HG03342 (cell line): ENCODE data around the gene YAE1.
"Not testable (repeated sequence)": the region's sequence is repeated elsewhere in the genome, so short reads cannot be mapped to it uniquely, and the experiment has no call there.

Experiments used
- ATAC-seq: cut with Tn5 transposase; IDR thresholded peaks from one replicate; pipeline ENCODE4 v1.9.1; 2021; ENCODE audit warnings: mild to moderate bottlenecking, moderate library complexity; ENCODE audit not compliant: unreplicated experiment

The YAE1 gene

GRCh38 chr7:39566023-39566921 is at the start of gene YAE1:
YAE1 (plus strand) TSS chr7:39566404; CDS start chr7:39566419, 15 bp downstream.
- peak; percentile 99 for ATAC-seq

GRCh38 chr7:39516498-39516897 is 49.7 kb upstream of the YAE1 start:
- ATAC-seq = no peak

GRCh38 chr7:39517240-39517639 is 49.0 kb upstream of the YAE1 start:
- no peak for ATAC-seq

GRCh38 chr7:39525926-39526325 is 40.3 kb upstream of the YAE1 start:
- ATAC-seq = no peak

- no peak for ATAC-seq
These were observed 39.5 kb upstream of the YAE1 start for GRCh38 chr7:39526666-39527065.

GRCh38 chr7:39527296-39527695 is 38.9 kb upstream of the YAE1 start:
- no peak for ATAC-seq

GRCh38 chr7:39527951-39528350 is 38.3 kb upstream of the YAE1 start:
- ATAC-seq = no peak

- no peak for ATAC-seq
These were observed 37.4 kb upstream of the YAE1 start for GRCh38 chr7:39528849-39529248.

GRCh38 chr7:39529582-39529981 is 36.6 kb upstream of the YAE1 start:
- no peak for ATAC-seq

- no peak for ATAC-seq
These were observed 35.2 kb upstream of the YAE1 start for GRCh38 chr7:39530971-39531370.

GRCh38 chr7:39531818-39532217 is 34.4 kb upstream of the YAE1 start:
- no peak for ATAC-seq

- ATAC-seq = no peak
These were observed 33.4 kb upstream of the YAE1 start for GRCh38 chr7:39532832-39533231.

- ATAC-seq = no peak
These were observed 31.6 kb upstream of the YAE1 start for GRCh38 chr7:39534599-39534998.

- ATAC-seq = no peak
These were observed 31.1 kb upstream of the YAE1 start for GRCh38 chr7:39535064-39535463.

- ATAC-seq = no peak
These were observed 30.5 kb upstream of the YAE1 start for GRCh38 chr7:39535720-39536119.

- ATAC-seq = no peak
These were observed 29.3 kb upstream of the YAE1 start for GRCh38 chr7:39536951-39537350.

- no peak for ATAC-seq
These were observed 26.4 kb upstream of the YAE1 start for GRCh38 chr7:39539816-39540215.

GRCh38 chr7:39540320-39540719 is 25.9 kb upstream of the YAE1 start:
- no peak for ATAC-seq

GRCh38 chr7:39541511-39541910 is 24.7 kb upstream of the YAE1 start:
- ATAC-seq = no peak

- not testable (repeated sequence) for ATAC-seq
These were observed 21.4 kb upstream of the YAE1 start for GRCh38 chr7:39544774-39545173.

GRCh38 chr7:39547336-39547735 is 18.9 kb upstream of the YAE1 start:
- ATAC-seq = no peak

GRCh38 chr7:39550411-39550810 is 15.8 kb upstream of the YAE1 start:
- no peak for ATAC-seq

- ATAC-seq = no peak
These were observed 12.8 kb upstream of the YAE1 start for GRCh38 chr7:39553436-39553835.
